HAP-1 (cell line): ENCODE results near the gene IKZF1.

ENCODE experiments used
- DNase-seq, 2 experiments: peaks; one replicate each; pipeline ENCODE4 v3.0.0-alpha.2; 2016 to 2020; ENCODE audit warnings: low spot score in 2 of 2
- H3K27me3 ChIP-seq: fragments of 250-450 bp; sonication (Bioruptor Pico); 2 replicates; pipeline ENCODE4 v1.5.1; 2020; ENCODE audit warnings: low read depth, mild to moderate bottlenecking, moderate library complexity
- H3K36me3 ChIP-seq: fragments of 250-450 bp; sonication (Bioruptor Pico); replicated peaks from 2 replicates; pipeline ENCODE4 v1.5.1; 2020; ENCODE audit warnings: mild to moderate bottlenecking
- H3K4me1 ChIP-seq: fragments of 250-450 bp; sonication (Bioruptor Pico); 2 replicates; pipeline ENCODE4 v1.5.1; 2020; ENCODE audit warnings: mild to moderate bottlenecking
- H3K4me3 ChIP-seq: fragments of 250-450 bp; sonication (Bioruptor Pico); 2 replicates; pipeline ENCODE4 v1.5.1; 2020; ENCODE audit warnings: mild to moderate bottlenecking, moderate library complexity
- H3K9me3 ChIP-seq: fragments of 250-450 bp; sonication (Bioruptor Pico); 2 replicates; pipeline ENCODE4 v1.5.1; 2020; ENCODE audit warnings: mild to moderate bottlenecking, moderate library complexity
- in situ Hi-C: fragments of 300-500 bp; cut with MboI; formaldehyde crosslinking; loops from 3 replicates; pipeline ENCODE4 v1.14.3; 2020; ENCODE audit warnings: low sequenced_read_pairs, inconsistent platforms, mixed read lengths

IKZF1 gene

GRCh38 chr7:50364645-50365044, 60.1 kb downstream of the IKZF1 start:
- Histone ChIP-seq H3K36me3 (no peaks in the 10 kb centered on the region), H3K4me1 (no peaks in the 10 kb centered on the region), H3K9me3 (no peaks in the 10 kb centered on the region), H3K27me3 (no peaks in the 10 kb centered on the region), H3K4me3 (no peak overlapping the region)
- in situ Hi-C loops: no loop called here
- no peak for DNase-seq

GRCh38 chr7:50366311-50366710, 61.8 kb downstream of the IKZF1 start:
- in situ Hi-C loops: no loop called here
- Histone ChIP-seq H3K9me3 (no peaks in the 10 kb centered on the region), H3K36me3 (no peaks in the 10 kb centered on the region), H3K4me3 (no peak overlapping the region), H3K27me3 (no peaks in the 10 kb centered on the region), H3K4me1 (no peaks in the 10 kb centered on the region)
- DNase-seq: no peak

DNA sequence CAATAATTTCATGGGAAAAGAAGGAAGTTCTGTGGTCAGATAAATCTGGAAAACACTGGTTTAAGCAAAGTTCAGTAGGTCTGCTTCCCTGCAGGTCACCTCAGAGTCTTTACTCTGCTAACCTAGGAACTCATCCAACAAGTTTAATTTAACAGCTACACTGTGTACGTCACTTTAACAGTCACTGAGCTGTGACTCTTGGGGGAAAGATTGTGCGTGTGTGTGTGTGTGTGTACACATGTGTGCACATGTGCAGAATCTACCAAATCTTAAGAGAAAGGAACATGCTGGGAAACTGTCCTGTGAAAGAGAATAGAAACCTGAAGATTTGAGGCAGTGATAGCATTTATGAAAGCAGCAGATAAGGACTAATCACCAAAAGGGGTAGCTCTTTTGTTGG, 62.6 kb downstream of the IKZF1 start:
- Histone ChIP-seq H3K9me3 (no peaks in the 10 kb centered on the region), H3K4me1 (no peaks in the 10 kb centered on the region), H3K27me3 (no peaks in the 10 kb centered on the region), H3K36me3 (no peaks in the 10 kb centered on the region), H3K4me3 (no peak overlapping the region)
- in situ Hi-C loops: no loop called here
- DNase-seq: no peak

- no peaks in the 10 kb centered on the region for H3K4me1 ChIP-seq
- in situ Hi-C loops: no loop called here
- no peaks in the 10 kb centered on the region for H3K9me3 ChIP-seq
- DNase-seq: no peak
- H3K36me3 ChIP-seq: no peaks in the 10 kb centered on the region
- no peaks in the 10 kb centered on the region for H3K27me3 ChIP-seq
- no peak overlapping the region for H3K4me3 ChIP-seq
Observed at GRCh38 chr7:50367570-50367969, 63.1 kb downstream of the IKZF1 start.

DNA sequence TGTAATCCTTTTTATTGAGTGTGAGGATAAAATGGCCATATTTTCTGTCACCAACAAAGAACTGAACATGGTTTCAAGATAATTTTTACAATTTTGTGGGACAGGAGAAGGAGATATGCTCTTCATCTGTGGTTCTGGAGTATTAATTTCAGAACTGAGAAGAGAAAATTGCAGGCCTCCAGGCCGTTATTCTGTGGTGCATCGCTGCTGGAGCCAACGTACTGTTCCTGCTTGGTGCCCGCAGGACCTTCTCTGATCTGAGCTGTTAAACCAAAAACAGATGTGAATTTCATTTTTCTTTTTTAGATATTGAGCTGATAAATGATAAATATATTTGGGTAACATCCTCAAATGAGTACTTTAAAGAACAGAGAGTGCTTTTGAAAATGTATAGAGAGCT, 63.9 kb downstream of the IKZF1 start:
- Histone ChIP-seq H3K9me3 (no peaks in the 10 kb centered on the region), H3K36me3 (no peaks in the 10 kb centered on the region), H3K4me3 (no peak overlapping the region), H3K27me3 (no peaks in the 10 kb centered on the region), H3K4me1 (no peaks in the 10 kb centered on the region)
- in situ Hi-C loops: no loop called here
- DNase-seq: no peak

- no peaks in the 10 kb centered on the region for H3K9me3 ChIP-seq
- H3K36me3 ChIP-seq: no peaks in the 10 kb centered on the region
- H3K27me3 ChIP-seq: no peaks in the 10 kb centered on the region
- no peak overlapping the region for H3K4me3 ChIP-seq
- peak; percentile 3 to 18 for DNase-seq
- no peaks in the 10 kb centered on the region for H3K4me1 ChIP-seq
- in situ Hi-C loops: no loop called here
Observed at GRCh38 chr7:50369143-50370026, 64.9 kb downstream of the IKZF1 start.

GRCh38 chr7:50370884-50371283, 66.4 kb downstream of the IKZF1 start:
- no peak for DNase-seq
- no peak overlapping the region for H3K4me3 ChIP-seq
- H3K9me3 ChIP-seq: no peaks in the 10 kb centered on the region
- H3K4me1 ChIP-seq: no peaks in the 10 kb centered on the region
- no peaks in the 10 kb centered on the region for H3K27me3 ChIP-seq
- in situ Hi-C loops: no loop called here
- no peaks in the 10 kb centered on the region for H3K36me3 ChIP-seq

GRCh38 chr7:50371551-50372021, 67.1 kb downstream of the IKZF1 start:
- Histone ChIP-seq H3K4me1 (no peaks in the 10 kb centered on the region), H3K4me3 (no peak overlapping the region), H3K27me3 (no peaks in the 10 kb centered on the region), H3K36me3 (no peaks in the 10 kb centered on the region), H3K9me3 (no peaks in the 10 kb centered on the region)
- in situ Hi-C loops: no loop called here
- DNase-seq: no peak

- in situ Hi-C loops: no loop called here
- Histone ChIP-seq H3K4me1 (no peaks in the 10 kb centered on the region), H3K4me3 (no peak overlapping the region), H3K36me3 (no peaks in the 10 kb centered on the region), H3K27me3 (no peaks in the 10 kb centered on the region), H3K9me3 (no peaks in the 10 kb centered on the region)
- no peak for DNase-seq
Observed at GRCh38 chr7:50372923-50373322, 68.4 kb downstream of the IKZF1 start.

DNA sequence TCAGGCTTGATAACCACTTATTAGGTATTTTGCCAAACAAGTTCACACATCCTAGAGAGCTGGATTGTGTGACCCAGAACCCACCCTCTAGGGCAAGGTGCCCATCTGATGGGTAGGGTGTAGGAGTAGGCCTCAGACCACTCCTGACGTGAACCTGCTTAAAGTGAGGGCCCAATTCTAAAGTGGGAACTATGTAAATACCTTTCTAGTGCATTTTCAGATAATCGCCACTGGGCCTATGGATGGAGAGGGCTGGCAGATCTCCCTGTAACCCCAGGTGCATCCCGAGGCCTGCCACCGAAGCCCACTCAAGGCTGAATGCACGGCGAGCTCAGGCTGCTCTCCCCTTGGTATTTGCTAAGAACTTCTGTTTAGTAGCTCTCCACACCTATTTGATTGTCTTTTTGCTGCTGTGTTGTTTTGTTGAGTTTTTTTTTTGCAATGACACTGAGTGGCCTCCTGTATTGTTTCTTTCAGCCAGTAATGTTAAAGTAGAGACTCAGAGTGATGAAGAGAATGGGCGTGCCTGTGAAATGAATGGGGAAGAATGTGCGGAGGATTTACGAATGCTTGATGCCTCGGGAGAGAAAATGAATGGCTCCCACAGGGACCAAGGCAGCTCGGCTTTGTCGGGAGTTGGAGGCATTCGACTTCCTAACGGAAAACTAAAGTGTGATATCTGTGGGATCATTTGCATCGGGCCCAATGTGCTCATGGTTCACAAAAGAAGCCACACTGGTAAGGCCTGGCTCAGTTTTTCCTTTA, 71.7 kb downstream of the IKZF1 start:
- Histone ChIP-seq H3K27me3 (no peaks in the 10 kb centered on the region), H3K9me3 (no peaks in the 10 kb centered on the region), H3K36me3 (no peaks in the 10 kb centered on the region), H3K4me3 (no peak overlapping the region), H3K4me1 (no peaks in the 10 kb centered on the region)
- DNase-seq: no peak
- in situ Hi-C loops: no loop called here

DNA sequence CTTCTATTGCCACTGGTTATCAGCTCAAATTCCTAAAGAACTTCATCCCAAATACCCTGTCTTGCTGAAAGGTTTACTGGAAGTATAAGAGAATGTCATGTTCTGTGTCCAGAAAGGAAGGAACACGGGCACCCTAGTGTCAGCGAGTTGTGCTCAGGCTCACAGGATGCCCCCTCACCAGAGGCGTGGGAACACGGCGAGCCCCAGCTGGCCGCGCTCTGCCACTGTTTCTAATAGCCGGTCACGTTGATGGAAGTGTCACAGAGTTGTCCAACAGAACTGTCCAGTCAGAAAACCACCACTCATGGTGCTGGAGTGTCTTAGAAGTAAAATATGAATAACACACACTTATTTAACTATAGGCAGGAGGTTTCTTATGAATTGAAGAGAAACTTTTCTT, 72.8 kb downstream of the IKZF1 start:
- Histone ChIP-seq H3K27me3 (no peaks in the 10 kb centered on the region), H3K4me1 (no peaks in the 10 kb centered on the region), H3K4me3 (no peak overlapping the region), H3K36me3 (no peaks in the 10 kb centered on the region), H3K9me3 (no peaks in the 10 kb centered on the region)
- in situ Hi-C loops: no loop called here
- no peak for DNase-seq

- Histone ChIP-seq H3K4me3 (no peak overlapping the region), H3K27me3 (no peaks in the 10 kb centered on the region), H3K36me3 (no peaks in the 10 kb centered on the region), H3K4me1 (no peaks in the 10 kb centered on the region), H3K9me3 (no peaks in the 10 kb centered on the region)
- DNase-seq: no peak
- in situ Hi-C loops: no loop called here
Observed at GRCh38 chr7:50379082-50379481, 74.6 kb downstream of the IKZF1 start.

GRCh38 chr7:50379539-50379938, 75.0 kb downstream of the IKZF1 start:
- no peak overlapping the region for H3K4me3 ChIP-seq
- no peaks in the 10 kb centered on the region for H3K36me3 ChIP-seq
- H3K4me1 ChIP-seq: no peaks in the 10 kb centered on the region
- in situ Hi-C loops: no loop called here
- DNase-seq: no peak
- no peaks in the 10 kb centered on the region for H3K27me3 ChIP-seq
- no peaks in the 10 kb centered on the region for H3K9me3 ChIP-seq

DNA sequence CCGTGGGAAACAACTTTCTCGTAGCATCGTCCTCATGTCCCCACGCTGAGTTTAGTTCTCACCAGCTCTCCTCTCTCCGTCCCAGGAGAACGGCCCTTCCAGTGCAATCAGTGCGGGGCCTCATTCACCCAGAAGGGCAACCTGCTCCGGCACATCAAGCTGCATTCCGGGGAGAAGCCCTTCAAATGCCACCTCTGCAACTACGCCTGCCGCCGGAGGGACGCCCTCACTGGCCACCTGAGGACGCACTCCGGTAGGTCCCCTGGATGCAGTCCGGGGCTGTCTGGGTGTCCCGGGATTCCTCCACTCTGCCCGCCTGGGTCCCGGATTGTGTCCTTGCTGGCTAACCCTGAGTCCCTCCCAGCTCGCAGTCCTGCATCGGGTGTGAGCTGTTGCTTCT, 77.9 kb downstream of the IKZF1 start:
- in situ Hi-C loops: no loop called here
- H3K36me3 ChIP-seq: no peaks in the 10 kb centered on the region

More for the DNA sequence above, 77.9 kb downstream of the IKZF1 start:
- Histone ChIP-seq H3K27me3 (no peaks in the 10 kb centered on the region), H3K4me3 (no peak overlapping the region), H3K9me3 (no peaks in the 10 kb centered on the region), H3K4me1 (no peaks in the 10 kb centered on the region)
- no peak for DNase-seq
